A673 (cell line): ENCODE data around the gene CNIH3.

Experiments used
- EZH2 ChIP-seq: fragments of 200-600 bp; sonication (generic); IDR thresholded peaks from 2 replicates; pipeline ENCODE4 v1.6.1; 2017; ENCODE audit warnings: borderline replicate concordance, low read depth, mild to moderate bottlenecking, mixed read lengths, antibody characterized with exemption, low read length; ENCODE audit not compliant: poor library complexity, severe bottlenecking
- TF ChIP-seq, protein P1 (sequence below): fragments of 300-800, 200-600 bp; sonication (generic); conservative IDR thresholded peaks from 2 replicates; pipeline ENCODE4 v1.5.1; 2017; ENCODE audit warnings: low read depth, mild to moderate bottlenecking, antibody characterized with exemption, low read length, moderate library complexity, mixed read lengths

DNA sequence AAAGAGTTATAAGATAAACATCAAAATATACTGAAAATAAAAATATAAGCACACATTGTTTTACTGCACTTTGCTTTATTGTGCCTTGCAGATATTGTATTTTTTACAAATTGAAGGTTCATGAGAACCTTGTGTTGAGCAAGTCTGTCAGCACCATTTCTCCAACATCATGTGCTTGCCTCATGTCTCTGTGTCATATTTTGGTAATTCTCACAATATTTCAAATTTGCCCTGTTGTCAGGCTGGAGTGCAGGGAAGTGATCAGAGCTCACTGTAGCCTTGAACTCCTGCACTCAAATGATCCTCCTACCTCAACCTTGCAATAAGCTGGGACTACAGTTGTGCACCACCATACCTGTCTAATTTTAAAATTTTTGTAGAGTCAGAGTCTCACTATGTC is 21.3 kb upstream of the CNIH3 start:
- TF ChIP-seq, protein P1, sequence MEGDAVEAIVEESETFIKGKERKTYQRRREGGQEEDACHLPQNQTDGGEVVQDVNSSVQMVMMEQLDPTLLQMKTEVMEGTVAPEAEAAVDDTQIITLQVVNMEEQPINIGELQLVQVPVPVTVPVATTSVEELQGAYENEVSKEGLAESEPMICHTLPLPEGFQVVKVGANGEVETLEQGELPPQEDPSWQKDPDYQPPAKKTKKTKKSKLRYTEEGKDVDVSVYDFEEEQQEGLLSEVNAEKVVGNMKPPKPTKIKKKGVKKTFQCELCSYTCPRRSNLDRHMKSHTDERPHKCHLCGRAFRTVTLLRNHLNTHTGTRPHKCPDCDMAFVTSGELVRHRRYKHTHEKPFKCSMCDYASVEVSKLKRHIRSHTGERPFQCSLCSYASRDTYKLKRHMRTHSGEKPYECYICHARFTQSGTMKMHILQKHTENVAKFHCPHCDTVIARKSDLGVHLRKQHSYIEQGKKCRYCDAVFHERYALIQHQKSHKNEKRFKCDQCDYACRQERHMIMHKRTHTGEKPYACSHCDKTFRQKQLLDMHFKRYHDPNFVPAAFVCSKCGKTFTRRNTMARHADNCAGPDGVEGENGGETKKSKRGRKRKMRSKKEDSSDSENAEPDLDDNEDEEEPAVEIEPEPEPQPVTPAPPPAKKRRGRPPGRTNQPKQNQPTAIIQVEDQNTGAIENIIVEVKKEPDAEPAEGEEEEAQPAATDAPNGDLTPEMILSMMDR, result no peak
- TF ChIP-seq EZH2, result no peak
